GM21576 (cell line): ENCODE results near the gene SORT1.
"Not testable (repeated sequence)": the region's sequence is repeated elsewhere in the genome, so short reads cannot be mapped to it uniquely, and the experiment has no call there.

Source experiments
- ATAC-seq: cut with Tn5 transposase; IDR thresholded peaks from one replicate; pipeline ENCODE4 v1.9.1; 2021; ENCODE audit warnings: mild to moderate bottlenecking, moderate library complexity; ENCODE audit not compliant: unreplicated experiment

The SORT1 gene

DNA sequence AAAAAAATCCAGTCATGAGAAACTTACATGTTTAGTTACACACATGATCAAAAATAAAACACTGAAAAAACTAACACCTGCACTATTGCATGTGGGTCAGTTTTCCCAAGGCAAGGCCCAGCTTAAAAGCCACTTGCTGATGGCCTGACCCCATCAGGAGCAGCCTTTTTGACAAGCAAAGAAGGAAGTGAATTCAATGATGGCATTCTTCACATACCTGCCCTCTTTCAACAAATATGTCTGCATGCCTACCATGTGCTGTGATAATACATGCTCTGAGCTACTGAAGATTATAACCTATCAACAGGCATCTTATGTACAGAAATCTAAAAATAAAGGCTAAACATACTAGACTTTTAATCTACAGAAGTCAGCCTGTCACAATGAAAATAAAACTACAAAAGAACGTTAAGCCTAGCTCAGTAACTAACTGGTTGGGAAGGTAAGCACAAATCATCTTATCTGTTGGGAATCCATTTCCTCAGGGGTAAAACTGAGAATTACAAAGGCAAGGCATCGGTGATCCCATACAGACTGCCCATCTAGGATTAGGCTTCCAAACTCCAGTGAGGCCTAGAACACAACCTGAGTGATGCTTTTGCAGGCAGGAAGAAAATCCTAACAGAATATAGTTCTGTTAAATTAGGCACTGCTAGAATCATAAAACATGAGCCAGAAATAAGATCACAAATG, 14.5 kb downstream of the SORT1 start:
- no peak for ATAC-seq

DNA sequence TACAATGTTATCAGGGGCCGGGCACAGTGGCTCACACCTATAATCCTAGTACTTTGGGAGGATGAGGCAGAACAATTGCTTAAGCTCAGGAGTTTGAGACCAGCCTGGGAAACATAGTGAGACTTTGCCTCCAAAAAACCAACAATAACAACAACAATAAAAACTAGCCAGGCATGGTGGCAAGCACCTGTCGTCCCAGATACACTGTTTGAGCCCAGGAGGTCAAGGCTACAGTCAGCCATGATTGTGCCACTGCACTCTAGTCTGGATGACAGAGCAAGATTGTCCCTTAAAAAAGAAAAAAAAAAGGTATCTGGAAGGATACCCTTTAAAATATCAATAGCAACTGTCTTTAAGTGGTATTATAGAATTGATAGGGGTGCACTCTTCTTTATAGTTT, 16.1 kb downstream of the SORT1 start:
- ATAC-seq, result no peak

DNA sequence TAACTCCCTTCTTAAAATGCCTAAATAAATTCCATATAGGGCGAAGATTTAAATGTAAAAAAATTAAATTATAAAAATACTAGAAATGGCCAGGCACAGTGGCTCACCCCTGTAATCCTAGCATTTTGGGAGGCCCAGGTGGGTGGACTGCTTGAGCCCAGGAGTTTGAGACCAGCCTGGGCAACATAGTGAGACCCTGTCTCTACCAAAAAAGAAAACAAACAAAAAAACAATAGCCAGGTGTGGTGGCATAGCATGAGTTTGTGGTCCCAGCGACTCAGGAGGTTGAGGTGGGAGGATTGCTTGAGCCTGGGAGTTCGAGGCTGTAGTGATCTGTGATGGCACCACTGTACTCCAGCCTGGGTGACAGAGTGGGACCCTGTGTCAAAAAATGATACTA, 17.8 kb downstream of the SORT1 start:
- no peak for ATAC-seq

DNA sequence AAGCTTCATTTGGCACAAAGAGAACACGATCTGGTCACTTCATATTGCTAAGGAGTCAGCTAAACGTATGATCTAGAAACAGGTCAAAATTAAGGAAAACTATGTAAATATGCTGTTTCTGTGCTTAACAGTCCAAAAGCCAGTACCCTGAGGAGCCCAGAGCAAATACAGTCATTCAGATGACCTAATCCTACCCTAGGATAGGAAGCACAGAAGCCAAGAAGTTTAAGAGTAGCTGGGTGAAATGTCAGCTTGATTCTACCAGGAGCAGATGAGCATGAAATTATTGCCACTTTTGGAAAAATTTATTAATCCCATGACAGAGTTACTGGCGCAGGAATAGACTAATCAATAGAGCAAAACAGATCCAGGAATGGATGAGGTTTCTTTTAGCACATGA, 18.3 kb downstream of the SORT1 start:
- ATAC-seq, result no peak

DNA sequence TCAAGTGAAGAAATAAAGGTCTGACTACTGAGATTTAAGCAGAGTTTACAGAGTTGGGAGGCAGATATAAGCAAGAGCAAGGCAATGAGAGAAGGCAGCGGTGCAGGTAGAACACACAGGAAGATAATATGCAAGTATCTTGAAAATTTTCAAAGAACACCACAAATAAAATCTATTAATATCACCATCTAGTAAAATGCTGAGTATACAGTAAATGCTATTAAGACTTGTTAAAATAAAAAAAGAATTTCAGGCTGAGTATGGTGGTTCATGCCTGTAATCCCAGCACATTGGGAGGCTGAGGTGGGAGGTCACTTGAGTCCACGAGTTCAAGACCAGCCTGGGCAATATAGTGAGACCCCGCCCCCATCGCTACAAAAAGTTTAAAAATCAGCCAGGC, 20.0 kb downstream of the SORT1 start:
- no peak for ATAC-seq

DNA sequence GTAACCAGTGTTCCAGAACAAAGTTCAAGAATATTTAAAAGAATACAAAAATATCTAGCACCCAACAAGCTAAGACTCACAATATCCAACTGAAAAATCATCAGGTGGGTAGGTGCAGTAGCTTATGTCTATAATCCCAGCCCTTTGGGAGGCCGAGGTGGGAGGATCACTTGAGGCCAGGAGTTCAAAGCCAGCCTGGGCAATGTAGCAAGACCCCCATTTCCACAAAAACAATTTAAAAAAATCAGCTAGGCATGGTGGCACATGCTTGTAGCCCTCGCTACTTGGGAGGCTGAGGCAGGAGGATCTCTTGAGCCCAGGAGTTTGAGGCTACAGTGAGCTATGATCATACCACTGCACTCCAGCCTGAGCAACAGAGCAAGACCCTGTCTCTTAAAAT, 24.0 kb downstream of the SORT1 start:
- ATAC-seq, result not testable (repeated sequence)

DNA sequence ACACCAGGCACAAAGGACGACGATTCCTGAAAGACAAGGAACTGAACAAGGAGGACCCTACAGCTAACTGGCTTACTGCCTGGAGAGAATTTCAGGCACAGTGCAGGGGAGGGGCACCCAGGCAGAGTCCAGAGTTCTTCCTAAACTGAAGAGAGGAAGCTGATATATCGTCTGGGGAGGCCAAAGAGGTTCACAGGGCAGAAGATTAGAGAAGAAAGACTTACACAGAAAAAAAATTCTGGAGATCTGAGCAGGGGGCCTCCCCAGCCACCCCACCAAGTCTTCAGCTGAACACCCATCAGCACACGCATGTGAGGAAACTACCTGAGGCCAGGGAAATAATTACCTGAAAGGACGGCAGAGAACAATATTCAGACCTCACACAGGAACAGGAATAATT, 24.6 kb downstream of the SORT1 start:
- ATAC-seq, result no peak

DNA sequence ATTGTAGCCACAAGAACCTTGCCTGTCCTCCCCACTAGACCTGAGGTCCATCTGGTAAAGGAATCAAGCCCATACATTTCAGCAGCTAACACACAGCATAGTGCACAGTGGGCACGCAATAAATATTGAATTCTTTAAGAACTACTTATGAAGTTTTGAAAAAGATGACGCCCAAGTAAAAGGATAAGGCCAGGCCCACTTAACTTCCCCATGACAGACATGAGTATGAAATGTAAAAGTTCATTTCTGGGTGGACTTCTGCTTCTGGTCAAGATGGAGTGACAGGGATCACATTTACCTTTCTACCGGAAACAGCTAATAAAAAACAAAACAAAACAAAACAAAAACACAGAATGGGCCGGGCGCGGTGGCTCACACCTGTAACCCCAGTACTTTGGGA, 25.4 kb downstream of the SORT1 start:
- no peak for ATAC-seq

DNA sequence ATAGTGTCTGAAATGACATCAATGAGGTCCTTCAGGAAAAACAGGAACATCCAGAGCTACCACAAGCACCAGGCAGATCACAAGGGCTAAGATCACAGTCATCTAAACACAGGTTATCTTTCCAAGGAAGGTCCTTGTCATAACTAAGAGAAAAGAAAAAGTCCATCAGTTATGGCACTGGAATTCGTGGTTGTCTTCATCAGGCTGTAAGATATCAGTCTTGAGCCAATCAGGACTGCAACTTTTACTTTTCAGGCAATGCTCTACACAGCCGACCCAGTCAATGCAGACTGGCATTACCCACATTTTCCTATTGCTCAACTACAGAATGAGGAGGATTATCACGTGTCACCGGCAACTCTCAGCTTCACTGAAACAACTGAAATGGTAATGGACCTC, 26.4 kb downstream of the SORT1 start:
- ATAC-seq, result no peak

DNA sequence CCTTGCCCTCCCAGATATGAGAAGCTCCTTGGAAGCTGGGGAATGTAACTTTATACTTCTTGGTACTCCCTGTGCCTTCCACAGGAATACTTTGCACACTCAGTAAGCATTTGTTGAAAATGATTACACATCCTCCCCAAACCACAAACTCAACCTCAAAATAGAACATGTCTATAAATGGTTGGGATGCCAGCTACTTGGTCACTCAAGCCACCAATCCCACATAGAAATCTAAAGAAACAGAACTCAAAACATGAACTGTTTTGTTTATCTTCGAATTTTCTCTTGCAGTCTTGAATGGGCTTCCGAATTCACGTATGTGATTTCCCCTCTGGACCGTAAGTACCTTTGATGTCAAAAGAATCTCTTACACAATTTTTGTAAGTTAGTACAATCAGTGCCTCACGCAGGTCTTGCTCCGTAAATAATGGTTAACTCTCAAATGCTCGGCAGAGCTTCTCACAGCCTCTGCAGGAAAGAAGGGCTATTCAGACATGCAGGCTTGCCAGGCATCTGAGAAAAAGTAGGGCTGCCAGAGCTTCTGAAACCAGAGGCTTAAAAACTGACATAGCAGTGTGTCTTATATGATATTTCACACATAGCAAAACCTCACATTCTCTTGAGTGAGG, 26.9 kb downstream of the SORT1 start:
- ATAC-seq, result no peak

DNA sequence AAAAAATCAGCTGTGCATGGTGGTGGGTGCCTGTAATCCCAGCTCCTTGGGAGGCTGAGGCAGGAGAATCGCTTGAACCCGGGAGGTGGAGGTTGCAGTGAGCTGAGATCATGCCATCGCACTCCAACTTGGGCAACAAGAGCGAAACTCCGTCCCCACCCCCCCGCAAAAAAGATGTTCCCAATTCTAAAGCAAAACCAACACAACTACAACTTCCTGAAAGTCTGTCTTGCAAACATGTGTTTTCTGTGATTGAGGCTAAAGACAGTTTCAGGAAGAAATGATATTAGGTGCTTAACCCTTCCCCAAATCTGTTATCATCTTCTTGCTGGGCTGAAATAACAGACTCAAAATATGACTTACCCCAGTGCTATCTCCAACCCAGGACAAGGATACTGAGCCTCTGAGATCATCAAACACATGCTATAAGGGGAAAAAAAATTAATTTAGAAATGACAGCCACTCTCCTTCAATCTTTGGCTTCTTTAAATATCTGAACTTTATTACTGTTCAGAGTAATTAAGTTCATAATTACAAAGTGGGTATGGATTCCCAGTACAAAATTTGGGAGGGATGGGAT, 28.5 kb downstream of the SORT1 start:
- ATAC-seq, result no peak

DNA sequence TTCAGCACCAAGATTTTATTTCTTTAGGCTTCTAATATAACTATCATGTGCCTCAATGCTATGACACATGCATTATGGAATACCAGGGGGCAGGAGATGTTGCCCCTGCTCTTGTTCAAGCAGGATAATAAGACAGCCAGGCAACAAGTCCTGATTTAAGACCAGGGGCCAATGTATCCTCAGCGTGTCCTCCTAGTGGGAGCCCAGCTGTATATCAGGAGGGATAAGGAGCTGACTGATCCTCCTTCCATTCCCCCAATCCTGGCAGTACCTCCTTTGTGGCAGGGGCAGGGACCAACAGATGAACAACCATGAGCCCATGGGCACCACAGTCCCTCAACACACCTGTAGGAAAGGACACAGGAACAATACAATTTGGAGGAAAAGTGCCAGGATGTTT, 29.3 kb downstream of the SORT1 start:
- ATAC-seq, result no peak

DNA sequence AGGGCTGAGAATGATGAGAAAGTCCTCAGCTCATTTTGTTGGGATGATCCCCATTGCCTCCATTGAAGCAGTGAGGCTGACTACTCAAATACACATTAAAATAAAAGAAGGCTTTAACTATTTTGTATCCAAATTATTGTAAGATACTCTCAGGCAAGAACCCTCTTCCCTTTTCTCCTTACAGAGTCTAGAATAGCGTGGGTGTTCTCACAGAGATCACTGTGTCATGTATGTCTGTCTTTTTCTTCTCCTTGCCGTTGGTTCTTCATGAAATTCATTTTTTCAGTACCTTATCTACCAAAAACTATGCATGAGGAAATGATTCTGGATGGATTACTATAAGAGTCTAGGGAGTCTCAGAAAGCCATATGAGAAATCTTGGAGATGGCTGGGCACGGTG, 30.1 kb downstream of the SORT1 start:
- ATAC-seq, result no peak

DNA sequence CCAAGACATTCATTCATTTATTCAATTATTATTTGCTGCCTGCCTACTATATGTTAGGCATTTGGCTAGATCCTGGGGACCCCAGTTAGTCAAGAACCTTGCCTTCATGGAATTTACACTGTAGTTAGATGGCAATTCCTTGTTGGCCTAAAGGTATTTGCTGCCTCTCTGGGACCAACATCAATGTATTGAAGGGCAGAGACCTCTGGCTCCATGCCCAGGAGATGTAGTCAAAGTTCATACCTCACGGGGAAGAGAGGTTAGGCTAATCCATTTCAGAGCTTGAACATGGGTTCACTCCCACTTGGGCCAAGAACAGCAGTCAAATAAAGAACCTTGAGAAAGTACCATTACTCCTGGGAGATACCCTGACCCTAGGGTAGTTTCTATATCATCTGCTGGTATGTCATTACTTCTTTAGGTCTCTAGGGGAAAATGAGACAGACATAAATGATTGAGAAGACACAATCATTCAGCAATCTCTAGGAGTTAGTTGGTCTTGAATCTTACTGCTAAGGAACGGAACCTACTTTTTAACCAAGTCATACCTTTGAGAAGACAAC, 32.0 kb downstream of the SORT1 start:
- ATAC-seq, result no peak

DNA sequence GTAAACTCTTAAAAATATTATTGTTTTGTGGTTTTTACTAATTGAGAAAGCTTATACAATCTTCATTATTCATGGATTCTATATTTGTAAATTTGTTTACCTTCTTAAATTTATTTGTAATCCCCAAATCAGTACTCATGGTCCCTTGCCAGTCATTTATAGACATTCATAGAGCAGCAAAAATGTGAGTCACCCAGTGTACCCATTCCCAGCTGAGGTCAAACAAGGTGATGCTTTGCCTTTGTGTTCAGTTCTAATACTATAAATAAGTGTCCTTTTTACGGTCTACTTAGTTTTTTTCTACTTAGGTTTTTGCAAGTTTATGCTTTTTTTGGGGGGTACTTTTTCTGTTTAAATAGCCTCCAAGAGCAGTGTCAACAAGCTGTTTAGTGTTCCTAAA, 36.1 kb downstream of the SORT1 start:
- no peak for ATAC-seq

DNA sequence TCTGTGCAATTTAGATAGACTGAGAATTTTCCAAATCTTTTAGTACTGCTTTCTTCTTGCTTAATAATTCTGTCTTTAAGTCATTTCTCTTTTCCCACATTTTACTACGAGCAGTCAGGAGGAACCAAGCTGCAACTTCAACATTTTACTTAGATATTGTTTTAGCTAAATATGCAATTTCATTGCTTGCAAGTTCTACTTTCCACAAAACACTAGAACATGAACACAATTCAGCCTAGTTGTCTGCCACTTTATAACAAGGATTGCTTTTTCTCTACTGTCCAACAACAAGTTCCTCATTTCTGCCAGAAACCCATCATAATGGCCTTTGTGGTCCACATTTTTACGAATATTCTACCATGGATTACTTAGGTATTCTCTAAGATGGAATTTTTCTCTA, 36.6 kb downstream of the SORT1 start:
- ATAC-seq, result no peak

DNA sequence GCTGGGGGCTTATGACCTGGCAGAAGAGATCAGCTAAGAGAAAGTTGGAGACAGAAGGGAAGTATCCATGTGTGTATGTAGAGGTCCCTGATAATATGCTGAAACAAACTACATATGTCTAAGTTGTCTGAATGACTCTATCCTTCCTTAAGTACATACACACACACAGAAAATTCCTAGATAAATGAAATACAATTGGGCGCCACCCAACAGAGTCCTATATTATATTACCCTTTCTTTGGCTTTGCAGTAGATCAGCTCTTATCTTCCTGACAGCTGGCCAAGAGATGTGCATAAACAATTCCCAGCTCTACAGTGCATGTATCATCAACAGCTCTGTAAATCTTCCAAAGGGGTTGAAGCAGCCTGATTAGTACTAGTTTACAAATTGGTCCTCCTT, 40.1 kb downstream of the SORT1 start:
- no peak for ATAC-seq

DNA sequence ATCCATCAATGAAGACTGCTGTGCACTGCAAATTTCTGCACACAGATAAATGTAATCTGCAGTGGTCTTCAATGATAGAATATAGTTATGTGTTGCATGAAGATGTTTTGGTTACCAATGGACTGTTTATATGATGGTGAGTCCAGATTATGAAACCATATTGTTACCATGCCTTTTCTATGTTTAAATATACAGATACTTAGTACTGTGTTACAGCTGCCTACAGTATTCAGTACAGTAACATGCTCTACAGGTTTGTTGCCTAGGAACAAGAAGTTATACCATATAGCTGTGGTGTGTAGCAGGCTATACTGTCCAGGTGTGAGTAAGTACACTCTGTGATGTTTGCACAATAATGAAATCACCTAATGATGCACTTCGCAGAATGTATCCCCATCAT, 40.8 kb downstream of the SORT1 start:
- ATAC-seq, result no peak

DNA sequence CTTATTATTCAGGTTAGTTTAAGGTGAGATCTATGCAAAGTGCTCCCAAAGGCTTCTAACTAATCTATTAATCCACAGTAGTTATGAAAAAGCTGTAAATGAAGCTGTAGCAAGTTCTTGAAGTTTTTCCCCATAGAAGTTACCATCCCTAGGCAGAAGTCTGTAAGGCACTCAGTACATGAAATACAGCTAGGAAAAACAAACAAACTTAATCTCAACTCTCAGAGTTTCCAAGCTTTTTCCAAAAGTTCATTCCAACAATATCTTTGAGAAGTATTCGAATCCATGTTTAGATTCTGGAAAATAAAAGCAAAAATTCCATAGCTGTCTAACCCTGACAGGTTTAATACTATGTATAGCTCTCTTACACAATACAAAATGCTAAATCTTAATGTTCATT, 41.2 kb downstream of the SORT1 start:
- no peak for ATAC-seq

DNA sequence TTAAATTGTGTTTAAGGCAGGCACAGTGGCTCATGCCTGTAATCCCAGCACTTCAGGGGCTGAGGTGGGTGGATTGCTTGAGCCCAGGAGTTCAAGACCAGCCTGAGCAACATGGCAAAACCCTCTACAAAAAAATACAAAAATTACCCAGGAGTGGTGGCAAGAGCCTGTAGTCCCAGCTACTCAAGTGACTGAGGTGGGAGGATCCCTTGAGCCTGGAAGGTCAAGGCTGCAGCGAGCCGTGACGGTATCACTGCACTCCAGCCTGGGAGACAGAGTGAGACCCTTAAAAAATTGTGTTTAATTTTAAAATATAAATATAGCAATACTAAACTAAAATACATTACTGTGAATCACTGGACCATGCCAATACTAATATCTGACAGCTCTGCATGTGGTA, 42.8 kb downstream of the SORT1 start:
- no peak for ATAC-seq

DNA sequence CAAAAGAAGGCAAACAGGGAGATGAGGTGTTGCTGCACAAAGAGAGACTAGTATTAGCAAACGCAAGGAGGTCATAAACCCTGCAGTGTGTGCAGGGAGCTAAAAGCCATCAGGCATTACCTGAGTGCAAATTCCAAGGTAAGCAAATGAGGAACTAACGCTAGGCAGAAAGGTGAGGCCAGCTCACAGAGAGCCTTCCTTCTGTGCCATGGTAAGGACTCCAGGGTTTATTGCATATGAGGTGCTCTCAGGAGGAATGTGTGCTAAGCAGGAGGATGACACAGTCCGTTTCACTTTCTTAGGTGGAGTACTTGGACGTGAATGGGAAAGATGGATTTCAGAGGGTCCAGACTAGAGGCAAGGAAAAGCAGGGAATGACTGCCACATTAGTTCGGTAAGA, 46.3 kb downstream of the SORT1 start:
- ATAC-seq, result no peak

DNA sequence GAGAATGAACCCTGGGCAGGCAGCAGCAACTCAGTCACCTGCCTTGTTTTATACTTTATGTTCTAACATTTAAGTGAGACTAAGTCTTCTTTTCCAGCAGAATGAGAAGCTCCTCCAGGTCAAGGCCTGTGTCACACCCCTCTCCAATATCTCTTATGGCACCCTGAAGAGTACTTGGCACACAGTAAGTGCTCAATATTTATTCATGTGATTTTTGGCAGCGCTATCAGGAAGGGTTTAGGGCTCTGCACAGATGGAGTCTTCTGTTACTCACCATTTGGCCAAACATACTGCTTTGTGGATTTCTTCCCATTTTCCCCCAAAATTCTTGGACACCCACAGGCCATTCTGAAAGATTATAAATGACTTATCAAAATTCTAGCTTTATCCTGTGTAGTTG, 47.1 kb downstream of the SORT1 start:
- ATAC-seq, result no peak
